PC-3 (cell line): ENCODE results near the gene PLPP6.

Experiments
- EZH2phosphoT487 ChIP-seq: fragments of 300-600 bp; sonication (generic); IDR thresholded peaks from 2 replicates; pipeline ENCODE4 v1.6.1; 2018; ENCODE audit warnings: mild to moderate bottlenecking, antibody characterized with exemption, low read length, borderline replicate concordance
- TF ChIP-seq, protein P1 (sequence below): fragments of 300-600 bp; sonication (generic); conservative IDR thresholded peaks from 2 replicates; pipeline ENCODE4 v1.5.1; 2017; ENCODE audit warnings: antibody characterized with exemption, low read depth, mild to moderate bottlenecking, low read length

DNA sequence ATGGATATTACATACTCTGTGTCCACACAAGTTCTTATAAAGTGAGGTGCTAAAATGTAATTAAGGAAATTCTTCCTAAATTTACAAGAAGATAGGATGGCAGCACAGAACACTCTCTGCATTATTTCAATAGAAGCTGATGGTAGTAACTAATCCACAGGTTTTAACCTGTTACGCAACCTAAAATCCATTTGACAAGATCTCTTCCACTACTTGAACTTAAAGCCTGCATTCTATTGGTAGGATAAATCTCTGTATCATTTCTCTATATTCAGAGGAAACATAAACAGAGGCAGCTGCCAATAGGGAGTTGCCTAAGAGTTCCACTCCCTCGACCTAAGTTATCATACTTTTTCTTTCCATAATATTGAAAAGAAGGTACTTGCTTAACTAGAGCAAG lies 38.8 kb downstream of the PLPP6 start:
- TF ChIP-seq, protein P1, sequence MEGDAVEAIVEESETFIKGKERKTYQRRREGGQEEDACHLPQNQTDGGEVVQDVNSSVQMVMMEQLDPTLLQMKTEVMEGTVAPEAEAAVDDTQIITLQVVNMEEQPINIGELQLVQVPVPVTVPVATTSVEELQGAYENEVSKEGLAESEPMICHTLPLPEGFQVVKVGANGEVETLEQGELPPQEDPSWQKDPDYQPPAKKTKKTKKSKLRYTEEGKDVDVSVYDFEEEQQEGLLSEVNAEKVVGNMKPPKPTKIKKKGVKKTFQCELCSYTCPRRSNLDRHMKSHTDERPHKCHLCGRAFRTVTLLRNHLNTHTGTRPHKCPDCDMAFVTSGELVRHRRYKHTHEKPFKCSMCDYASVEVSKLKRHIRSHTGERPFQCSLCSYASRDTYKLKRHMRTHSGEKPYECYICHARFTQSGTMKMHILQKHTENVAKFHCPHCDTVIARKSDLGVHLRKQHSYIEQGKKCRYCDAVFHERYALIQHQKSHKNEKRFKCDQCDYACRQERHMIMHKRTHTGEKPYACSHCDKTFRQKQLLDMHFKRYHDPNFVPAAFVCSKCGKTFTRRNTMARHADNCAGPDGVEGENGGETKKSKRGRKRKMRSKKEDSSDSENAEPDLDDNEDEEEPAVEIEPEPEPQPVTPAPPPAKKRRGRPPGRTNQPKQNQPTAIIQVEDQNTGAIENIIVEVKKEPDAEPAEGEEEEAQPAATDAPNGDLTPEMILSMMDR = no peak
- no peak for TF ChIP-seq EZH2phosphoT487
